Upper lobe of left lung (tissue), 4 donors: ENCODE data around the gene PNMT.

Experiments
- POLR2A ChIP-seq, 4 donors: fragments of 450-650 bp; IDR thresholded peaks; one replicate each; pipeline ENCODE4 v1.5.1; 2016 to 2017; ENCODE audit warnings: antibody characterized with exemption in 4 of 4, mild to moderate bottlenecking in 2 of 4
- TF ChIP-seq, protein P1 (sequence below), 6 experiments: fragments of 450-650 bp in 4 of 6; fragments of 200-600 bp in 2 of 6; sonication (generic) in 2 of 6; IDR thresholded peaks; one replicate each; pipeline ENCODE4 v1.5.1; 2016 to 2019; ENCODE audit warnings: antibody characterized with exemption in 6 of 6

DNA sequence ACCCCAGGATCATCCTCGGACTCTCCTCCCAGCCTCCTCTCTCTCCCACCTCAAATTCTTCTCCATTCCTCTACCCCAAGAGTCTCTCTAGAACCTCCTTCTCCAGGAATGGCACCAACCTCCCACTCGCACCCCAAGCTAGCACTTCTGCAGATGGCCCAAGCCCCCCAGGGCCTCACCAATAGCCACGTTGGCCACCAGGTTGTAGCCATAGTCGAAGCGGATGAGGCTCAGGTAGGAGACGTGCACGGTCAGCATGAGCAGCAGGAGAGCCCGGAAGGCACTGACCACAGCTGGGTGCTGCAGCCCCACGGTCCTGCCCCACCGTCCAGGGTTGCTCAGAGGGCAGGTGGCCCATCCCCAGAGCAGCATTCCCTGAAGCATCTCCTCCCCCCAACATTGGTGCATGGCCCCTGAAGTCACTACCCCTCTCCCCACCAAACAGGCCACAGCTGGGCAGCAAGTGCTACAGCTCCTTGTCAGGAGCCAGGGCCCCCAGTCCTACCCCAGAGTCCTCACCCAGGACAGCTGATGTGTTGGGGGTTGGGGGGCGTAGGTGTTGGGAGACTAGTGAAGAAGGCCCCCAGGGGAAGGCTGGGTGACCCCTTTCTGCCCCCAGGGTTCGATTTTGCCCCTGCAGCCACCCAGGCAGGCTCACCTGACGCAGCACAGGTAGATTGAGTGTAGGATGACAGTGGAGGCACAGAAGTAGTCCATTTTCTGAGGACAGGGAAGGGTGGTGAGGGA is 5.3 kb downstream of the PNMT start:
- TF ChIP-seq, protein P1, sequence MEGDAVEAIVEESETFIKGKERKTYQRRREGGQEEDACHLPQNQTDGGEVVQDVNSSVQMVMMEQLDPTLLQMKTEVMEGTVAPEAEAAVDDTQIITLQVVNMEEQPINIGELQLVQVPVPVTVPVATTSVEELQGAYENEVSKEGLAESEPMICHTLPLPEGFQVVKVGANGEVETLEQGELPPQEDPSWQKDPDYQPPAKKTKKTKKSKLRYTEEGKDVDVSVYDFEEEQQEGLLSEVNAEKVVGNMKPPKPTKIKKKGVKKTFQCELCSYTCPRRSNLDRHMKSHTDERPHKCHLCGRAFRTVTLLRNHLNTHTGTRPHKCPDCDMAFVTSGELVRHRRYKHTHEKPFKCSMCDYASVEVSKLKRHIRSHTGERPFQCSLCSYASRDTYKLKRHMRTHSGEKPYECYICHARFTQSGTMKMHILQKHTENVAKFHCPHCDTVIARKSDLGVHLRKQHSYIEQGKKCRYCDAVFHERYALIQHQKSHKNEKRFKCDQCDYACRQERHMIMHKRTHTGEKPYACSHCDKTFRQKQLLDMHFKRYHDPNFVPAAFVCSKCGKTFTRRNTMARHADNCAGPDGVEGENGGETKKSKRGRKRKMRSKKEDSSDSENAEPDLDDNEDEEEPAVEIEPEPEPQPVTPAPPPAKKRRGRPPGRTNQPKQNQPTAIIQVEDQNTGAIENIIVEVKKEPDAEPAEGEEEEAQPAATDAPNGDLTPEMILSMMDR (IDR thresholded peaks at IDR 0.05): no peak
- no peak for TF ChIP-seq POLR2A (IDR thresholded peaks at IDR 0.05)
